K562 (cell line): ENCODE results near the gene REP15. TPM values are rescaled to one million over a fixed set of nuclear protein-coding genes. Genes with fewer than 3 reads are reported as not detected.

Source experiments
- ATAC-seq: fragments of 200-7000 bp; cut with Tn5 transposase; 3 replicates; pipeline ENCODE4 v1.9.1; 2020; ENCODE audit warnings: moderate library complexity
- BruUV-seq: library from RNA; stranded (reverse); fragments of 400-500 nt; replicated peaks from 2 replicates; lab custom pipeline; 2021; lab: Mats Ljungman, UMichigan
- CTCF ChIA-PET: fragments of 300-600 bp; formaldehyde crosslinking; extraction: SDS; loops from one replicate; lab custom pipeline; 2021; ENCODE audit warnings: low intra/inter-chr PET ratio; lab: Yijun Ruan, JAX
- POLR2A ChIA-PET: fragments of 300-600, 350-650 bp; sonication (Branson Sonifier 250); formaldehyde crosslinking; extraction: SDS; loops from one replicate; lab custom pipeline; 2021; ENCODE audit warnings: antibody characterized with exemption, inconsistent platforms; lab: Yijun Ruan, JAX
- DNase-seq, 4 experiments: peaks; one replicate each; pipeline versions ENCODE4 v3.0.0 to v3.0.0-alpha.2; 2011 to 2018; ENCODE audit warnings: low spot score in 3 of 4, mixed read lengths in 3 of 4; ENCODE audit errors: extremely low read depth in 1 of 4
- FAIRE-seq: peaks from 2 replicates; lab custom pipeline; 2011; peaks lifted over from hg19 to GRCh38; lab: Jason Lieb, UNC
- H2AFZ ChIP-seq: 2 replicates; pipeline ENCODE4 v1.6.0; 2011; ENCODE audit warnings: low read depth, low read length, control low read depth, inconsistent platforms
- H3K27ac ChIP-seq: fragments of 200-600 bp; 3 replicates; pipeline ENCODE4 v1.8.0; 2011; ENCODE audit warnings: low read depth, mild to moderate bottlenecking, control low read depth, inconsistent platforms, low read length, moderate library complexity, mixed read lengths; ENCODE audit errors: extremely low read depth
- H3K27me3 ChIP-seq, 2 experiments: fragments of 300-600 bp in 1 of 2; 2 replicates in 1 of 2; 3 replicates in 1 of 2; pipeline versions ENCODE4 v1.6.0 to v1.8.0; 2011; ENCODE audit warnings: inconsistent platforms in 2 of 2, low read length in 2 of 2, mild to moderate bottlenecking in 1 of 2, mixed read lengths in 1 of 2, moderate library complexity in 1 of 2; ENCODE audit not compliant: control insufficient read depth in 2 of 2, insufficient read depth in 2 of 2
- H3K36me3 ChIP-seq: fragments of 300-600 bp; 3 replicates; pipeline ENCODE4 v1.8.0; 2011; ENCODE audit warnings: mild to moderate bottlenecking, low read length, inconsistent platforms; ENCODE audit not compliant: control insufficient read depth, insufficient read depth
- H3K4me1 ChIP-seq, 2 experiments: fragments of 200-600 bp in 1 of 2; replicated peaks in 1 of 2; 2 replicates in 1 of 2; 3 replicates in 1 of 2; pipeline versions ENCODE4 v1.5.1 to v1.8.0; 2011; ENCODE audit warnings: inconsistent platforms in 2 of 2, low read length in 2 of 2, mild to moderate bottlenecking in 1 of 2, mixed read lengths in 1 of 2, moderate library complexity in 1 of 2; ENCODE audit not compliant: control insufficient read depth in 2 of 2, insufficient read depth in 2 of 2
- H3K4me2 ChIP-seq: 2 replicates; pipeline ENCODE4 v1.6.1; 2011; ENCODE audit warnings: low read length, control low read depth, inconsistent platforms, mixed read lengths; ENCODE audit not compliant: insufficient read depth
- H3K4me3 ChIP-seq: fragments of 200-600 bp; sonication (generic), shearing (Covaris generic); 2 replicates; pipeline ENCODE4 v1.5.1; 2016; ENCODE audit warnings: control low read depth, inconsistent platforms
- H3K79me2 ChIP-seq: fragments of 200-600 bp; 3 replicates; pipeline ENCODE4 v1.8.0; 2011; ENCODE audit warnings: low read length, inconsistent platforms; ENCODE audit not compliant: control insufficient read depth, insufficient read depth
- H3K9ac ChIP-seq, 2 experiments: 2 replicates each; pipeline versions ENCODE4 v1.6.0 to v1.6.1; 2011; ENCODE audit warnings: low read depth in 2 of 2, low read length in 2 of 2, control low read depth in 1 of 2, inconsistent platforms in 1 of 2, mild to moderate bottlenecking in 1 of 2, mixed read lengths in 1 of 2; ENCODE audit not compliant: insufficient read depth in 1 of 2
- H3K9me1 ChIP-seq: one replicate; pipeline ENCODE4 v1.6.0; 2011; ENCODE audit warnings: inconsistent platforms, mild to moderate bottlenecking, low read length, moderate library complexity; ENCODE audit not compliant: control insufficient read depth, insufficient read depth
- H3K9me3 ChIP-seq: replicated peaks from 2 replicates; pipeline ENCODE4 v1.5.1; 2011; ENCODE audit warnings: low read depth, low read length, inconsistent platforms; ENCODE audit not compliant: control insufficient read depth, insufficient read depth
- H4K20me1 ChIP-seq: replicated peaks from 2 replicates; pipeline ENCODE4 v1.6.1; 2011; ENCODE audit warnings: low read length, inconsistent platforms, mixed read lengths; ENCODE audit not compliant: control insufficient read depth, insufficient read depth
- AFF1 ChIP-seq, 2 experiments: fragments of 450-650 bp; IDR thresholded peaks; 2 replicates each; pipeline ENCODE4 v1.6.1; 2018; ENCODE audit warnings: mild to moderate bottlenecking in 2 of 2, low read depth in 1 of 2; ENCODE audit not compliant: partially characterized antibody in 2 of 2
- GTF2E2 ChIP-seq: fragments of 200-800 bp; sonication (Bioruptor generic); IDR thresholded peaks from 2 replicates; pipeline ENCODE4 v1.6.1; 2016; ENCODE audit warnings: missing genetic modification characterization, missing compliant biosample characterization
- GTF3C2 ChIP-seq: IDR thresholded peaks from 3 replicates; pipeline ENCODE4 v1.6.1; 2011; ENCODE audit warnings: borderline replicate concordance, mild to moderate bottlenecking, moderate library complexity; ENCODE audit not compliant: insufficient read length; ENCODE audit errors: extremely low read depth
- HBP1 ChIP-seq: fragments of 450-650 bp; formaldehyde crosslinking; IDR thresholded peaks from 2 replicates; pipeline ENCODE4 v1.4.0; 2022; ENCODE audit warnings: missing genetic modification characterization
- HMG20A ChIP-seq: fragments of 450-650 bp; formaldehyde crosslinking; conservative IDR thresholded peaks from 2 replicates; pipeline ENCODE4 v1.4.0; 2020; ENCODE audit warnings: mild to moderate bottlenecking, mixed read lengths
- NFXL1 ChIP-seq: fragments of 450-650 bp; formaldehyde crosslinking; IDR thresholded peaks from 2 replicates; pipeline ENCODE4 v1.4.0; 2021; ENCODE audit warnings: mild to moderate bottlenecking
- POLR2B ChIP-seq: fragments of 450-650 bp; IDR thresholded peaks from 2 replicates; pipeline ENCODE4 v1.6.1; 2018; ENCODE audit warnings: low read depth; ENCODE audit not compliant: partially characterized antibody
- ZC3H8 ChIP-seq: fragments of 450-650 bp; IDR thresholded peaks from 2 replicates; pipeline ENCODE4 v1.6.1; 2017
- WGBS: fragments of 100-300 bp; shearing (Covaris generic); methylation state at CpG from one replicate; pipeline ENCODE4 v1.1.6; 2016; ENCODE audit warnings: low coverage, mixed read lengths; ENCODE audit not compliant: insufficient coverage; ENCODE audit errors: missing lambda C conversion rate; 5-methylcytosine and 5-hydroxymethylcytosine counted together
- in situ Hi-C: fragments of 300-500 bp; cut with MboI; formaldehyde crosslinking; loops from 4 replicates; pipeline ENCODE4 v1.15.0; 2018; ENCODE audit warnings: inconsistent platforms, mixed read lengths
- intact Hi-C: fragments of 100-400 bp; cut with micrococcal nuclease; formaldehyde crosslinking; loops from 2 replicates; pipeline ENCODE4 v1.14.2; 2022
- polyA plus RNA-seq, 8 experiments: library from polyadenylated mRNA; depleted of rRNA in 4 of 8; stranded (reverse) in 5 of 8; unstranded in 3 of 8; fragments of >200 nt; fragmentation: Nextera tagmentation in 2 of 8; fragmentation: Illumina TruSeq in 1 of 8; extraction: Ambion mirVana in 2 of 8; extraction: Trizol in 1 of 8; gene quantifications; 2 replicates each; pipeline versions ENCODE4 v1.2.1 to v1.2.3, GENCODE V29; 2011 to 2014; ENCODE audit warnings: inconsistent platforms in 1 of 8, missing spikeins in 1 of 8
- total RNA-seq, 7 experiments: library from RNA; depleted of rRNA in 6 of 7; stranded (reverse); fragments of >200 nt in 6 of 7; fragmentation: Illumina TruSeq in 2 of 7; extraction: Trizol in 2 of 7; gene quantifications; 2 replicates each; pipeline versions ENCODE4 v1.2.1 to v1.2.3, GENCODE V29; 2011 to 2021; ENCODE audit warnings: low replicate concordance in 1 of 7

Gene REP15
- total and polyA plus RNA-seq, 9 of the 15 experiments (the other 6 are each of a cell fraction or from before 2014, with no cell fraction given), result not detected

GRCh38 chr12:27709932-27710591 lies 13.8 kb downstream of the REP15 start (continued):
- TF ChIP-seq AFF1 (IDR thresholded peaks at IDR 0.05; ENCODE audit: low read depth in 1 of 2, partially characterized antibody in 2 of 2) (peak in 1 of 2 experiments; percentile 58), POLR2B (no peak)
- TF ChIP-seq, all 486 proteins: peak for 4

- peaks cover 51% of the 10 kb centered on the region for H3K79me2 ChIP-seq
- H3K9ac ChIP-seq, result peak within 1 kb of the TSS; percentile 96 to 99
- ChIA-PET POLR2A (interaction anchor here (0.6 to 1.0 kb wide), 2 partner anchors 12 to 161 kb away, joined by 3 to 5 read pairs; no protein-coding TSS in a partner anchor), CTCF (no interaction called here)
- no peaks in the 10 kb centered on the region for H3K9me1 ChIP-seq
- peak within 1 kb of the TSS; percentile 97 for H3K4me3 ChIP-seq
- no peaks in the 10 kb centered on the region for H3K9me3 ChIP-seq
- FAIRE-seq, result peak; percentile 89
- in situ Hi-C loops (no loop called here), intact Hi-C loops (no loop called here)
- H3K4me1 ChIP-seq, result peaks cover 7 to 12% of the 10 kb centered on the region in 2 experiments; a peak in 4 of 5 replicates
- BruUV-seq, result no TSS peak
- DNase-seq, result peak; percentile 79 to 93 (median 84)
- H2AFZ ChIP-seq, result peak within 1 kb of the TSS; percentile 93
- no peaks in the 10 kb centered on the region; the same call in 1 of the 2 replicates for H4K20me1 ChIP-seq
- H3K36me3 ChIP-seq, result peaks cover 32% of the 10 kb centered on the region
- H3K4me2 ChIP-seq, result peak within 1 kb of the TSS; percentile 97
- WGBS, result under 1% methylated on average over 34 of the region's 46 CpGs
- no peaks in the 10 kb centered on the region; a peak in 1 of 5 replicates for H3K27me3 ChIP-seq
- ATAC-seq, result peak; percentile 98
- peak within 1 kb of the TSS; percentile 93 for H3K27ac ChIP-seq
- TF ChIP-seq GTF3C2, result no peak
- no peak for TF ChIP-seq HMG20A (CRISPR knock-in tag)
- TF ChIP-seq ZC3H8, result no peak
- no peak for TF ChIP-seq NFXL1 (CRISPR knock-in tag)
- peak; percentile 74; the same call in 1 of the 2 replicates for TF ChIP-seq GTF2E2 (tag)
- peak; percentile 33; the same call in 1 of the 2 replicates for TF ChIP-seq HBP1 (CRISPR knock-in tag)
Measured at GRCh38 chr12:27710592-27711316, 14.5 kb downstream of the REP15 start, which contains the start of gene MRPS35. MRPS35 (plus strand) TSS chr12:27710832; CDS start chr12:27710844, 12 bp downstream.
